ENCODE results near the gene SUFU.

GRCh38 chr10:102586858-102587257 is 83.1 kb downstream of the SUFU start:
- no peak for TF ChIP-seq POLR2A (IDR thresholded peaks at IDR 0.05)
- TF ChIP-seq CTCF (IDR thresholded peaks at IDR 0.05): no peak

Data from esophagus squamous epithelium (tissue), 4 donors.